ENCODE data around the gene RND2. TPM values are rescaled to one million over a fixed set of nuclear protein-coding genes. Genes with fewer than 3 reads are reported as not detected.

Gene RND2
- total RNA-seq, 2 experiments from 2014 or later, result 0.30 TPM; not detected in 1

DNA sequence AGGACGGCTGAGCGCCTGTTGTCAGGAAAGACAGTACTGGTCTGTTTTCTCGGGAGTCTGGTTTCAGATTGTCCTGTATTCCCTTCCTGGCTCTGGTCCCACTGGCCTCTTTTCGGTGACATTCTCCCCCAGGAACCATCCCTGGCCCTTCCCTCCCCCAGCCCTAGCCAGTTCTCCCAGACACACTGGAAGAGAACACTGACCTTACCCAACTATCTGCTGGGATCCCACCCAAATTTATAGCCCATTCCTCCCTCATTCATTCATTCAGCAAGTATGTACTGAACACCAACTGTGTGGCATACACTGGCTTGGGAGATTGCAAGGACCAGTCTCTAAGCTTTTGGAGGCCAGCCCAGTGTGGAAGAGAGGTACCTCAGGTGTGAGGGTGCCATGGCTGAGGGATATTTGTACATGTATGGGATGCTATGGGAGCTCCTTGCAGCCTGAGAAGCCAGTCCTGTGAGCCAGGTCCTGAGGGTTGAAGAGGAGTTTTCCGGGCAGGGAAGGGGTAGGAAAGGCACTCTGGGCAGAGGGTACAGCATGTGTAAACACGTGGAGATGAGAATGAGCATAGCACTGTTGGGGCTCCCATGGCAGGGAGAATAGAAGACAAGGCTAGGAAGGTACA is 5.2 kb downstream of the RND2 start:
- H2AFZ ChIP-seq (ENCODE audit: low read length), result no peak overlapping the region
- H3K4me3 ChIP-seq (ENCODE audit: low read depth, low read length, poor library complexity, severe bottlenecking), result no peak overlapping the region
- no TSS peak for BruUV-seq (replicated peaks)
- no peaks in the 10 kb centered on the region for H3K36me3 ChIP-seq (ENCODE audit: insufficient read depth, low read length)
- no peaks in the 10 kb centered on the region for H3K79me2 ChIP-seq (ENCODE audit: insufficient read depth, low read depth, low read length)
- no peaks in the 10 kb centered on the region for H3K9me3 ChIP-seq (ENCODE audit: low read length)
- no peaks in the 10 kb centered on the region for H3K9me2 ChIP-seq (ENCODE audit: insufficient read depth, low read length)
- no peak for DNase-seq (ENCODE audit: low spot score)
- intact Hi-C loops (cut with micrococcal nuclease; ENCODE audit: unreplicated experiment), result no loop called here
- H4K20me1 ChIP-seq (ENCODE audit: insufficient read depth, low read length), result no peaks in the 10 kb centered on the region
- POLR2A ChIA-PET, result no interaction called here
- CTCF ChIA-PET (ENCODE audit: unreplicated experiment), result interaction anchor here (1.2 kb wide), 1 partner anchor 32 kb away, joined by 3 read pairs; the partner anchor contains the start of gene RPL27
- H3K4me1 ChIP-seq (ENCODE audit: insufficient read depth, low read length, poor library complexity, severe bottlenecking), result no peaks in the 10 kb centered on the region
- H3K27ac ChIP-seq (ENCODE audit: low read depth, low read length, poor library complexity, severe bottlenecking), result no peak overlapping the region
- no peak overlapping the region for H3K4me2 ChIP-seq (ENCODE audit: low read length)
- TF ChIP-seq EZH2phosphoT487 (IDR thresholded peaks at IDR 0.05; ENCODE audit: borderline replicate concordance, low read depth, low read length), result no peak
- TF ChIP-seq, protein P1, sequence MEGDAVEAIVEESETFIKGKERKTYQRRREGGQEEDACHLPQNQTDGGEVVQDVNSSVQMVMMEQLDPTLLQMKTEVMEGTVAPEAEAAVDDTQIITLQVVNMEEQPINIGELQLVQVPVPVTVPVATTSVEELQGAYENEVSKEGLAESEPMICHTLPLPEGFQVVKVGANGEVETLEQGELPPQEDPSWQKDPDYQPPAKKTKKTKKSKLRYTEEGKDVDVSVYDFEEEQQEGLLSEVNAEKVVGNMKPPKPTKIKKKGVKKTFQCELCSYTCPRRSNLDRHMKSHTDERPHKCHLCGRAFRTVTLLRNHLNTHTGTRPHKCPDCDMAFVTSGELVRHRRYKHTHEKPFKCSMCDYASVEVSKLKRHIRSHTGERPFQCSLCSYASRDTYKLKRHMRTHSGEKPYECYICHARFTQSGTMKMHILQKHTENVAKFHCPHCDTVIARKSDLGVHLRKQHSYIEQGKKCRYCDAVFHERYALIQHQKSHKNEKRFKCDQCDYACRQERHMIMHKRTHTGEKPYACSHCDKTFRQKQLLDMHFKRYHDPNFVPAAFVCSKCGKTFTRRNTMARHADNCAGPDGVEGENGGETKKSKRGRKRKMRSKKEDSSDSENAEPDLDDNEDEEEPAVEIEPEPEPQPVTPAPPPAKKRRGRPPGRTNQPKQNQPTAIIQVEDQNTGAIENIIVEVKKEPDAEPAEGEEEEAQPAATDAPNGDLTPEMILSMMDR (conservative IDR thresholded peaks at IDR 0.05; ENCODE audit: low read length), result no peak

DNA sequence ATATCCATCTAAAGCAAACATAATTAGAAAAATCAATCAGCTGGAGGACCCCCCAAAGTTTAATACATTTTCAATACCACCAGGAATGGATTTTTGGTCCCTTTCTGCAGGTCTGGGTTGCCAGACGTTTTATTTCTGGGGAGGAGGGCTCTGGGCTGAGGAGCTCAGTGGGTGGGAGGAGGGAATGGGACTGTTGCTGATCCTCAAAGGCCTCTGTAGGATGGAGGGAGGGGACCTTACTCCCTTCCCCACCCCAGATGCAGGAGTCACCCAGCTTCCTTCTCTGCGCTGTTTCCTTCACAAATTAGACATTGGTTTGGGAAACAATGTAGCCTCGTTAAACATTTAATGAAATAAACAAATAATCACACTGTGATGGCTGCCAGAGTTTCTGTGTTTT is 6.6 kb downstream of the RND2 start:
- H2AFZ ChIP-seq (ENCODE audit: low read length), result no peak overlapping the region
- ChIA-PET CTCF (ENCODE audit: unreplicated experiment) (no interaction called here), POLR2A (no interaction called here)
- H3K27ac ChIP-seq (ENCODE audit: low read depth, low read length, poor library complexity, severe bottlenecking), result no peak overlapping the region
- H3K9me2 ChIP-seq (ENCODE audit: insufficient read depth, low read length), result no peaks in the 10 kb centered on the region
- H3K36me3 ChIP-seq (ENCODE audit: insufficient read depth, low read length), result no peaks in the 10 kb centered on the region
- intact Hi-C loops (cut with micrococcal nuclease; ENCODE audit: unreplicated experiment), result no loop called here
- H3K9me3 ChIP-seq (ENCODE audit: low read length), result no peaks in the 10 kb centered on the region
- TF ChIP-seq, protein P1 (conservative IDR thresholded peaks at IDR 0.05; ENCODE audit: low read length), result no peak
- no peak for TF ChIP-seq EZH2phosphoT487 (IDR thresholded peaks at IDR 0.05; ENCODE audit: borderline replicate concordance, low read depth, low read length)
- H3K79me2 ChIP-seq (ENCODE audit: insufficient read depth, low read depth, low read length), result no peaks in the 10 kb centered on the region
- H4K20me1 ChIP-seq (ENCODE audit: insufficient read depth, low read length), result no peaks in the 10 kb centered on the region
- no peak overlapping the region for H3K4me2 ChIP-seq (ENCODE audit: low read length)
- no peak for DNase-seq (ENCODE audit: low spot score)
- H3K4me1 ChIP-seq (ENCODE audit: insufficient read depth, low read length, poor library complexity, severe bottlenecking), result no peaks in the 10 kb centered on the region
- no peak overlapping the region for H3K4me3 ChIP-seq (ENCODE audit: low read depth, low read length, poor library complexity, severe bottlenecking)
- BruUV-seq (replicated peaks), result no TSS peak
